ENCODE results near the gene CFAP46.

DNA sequence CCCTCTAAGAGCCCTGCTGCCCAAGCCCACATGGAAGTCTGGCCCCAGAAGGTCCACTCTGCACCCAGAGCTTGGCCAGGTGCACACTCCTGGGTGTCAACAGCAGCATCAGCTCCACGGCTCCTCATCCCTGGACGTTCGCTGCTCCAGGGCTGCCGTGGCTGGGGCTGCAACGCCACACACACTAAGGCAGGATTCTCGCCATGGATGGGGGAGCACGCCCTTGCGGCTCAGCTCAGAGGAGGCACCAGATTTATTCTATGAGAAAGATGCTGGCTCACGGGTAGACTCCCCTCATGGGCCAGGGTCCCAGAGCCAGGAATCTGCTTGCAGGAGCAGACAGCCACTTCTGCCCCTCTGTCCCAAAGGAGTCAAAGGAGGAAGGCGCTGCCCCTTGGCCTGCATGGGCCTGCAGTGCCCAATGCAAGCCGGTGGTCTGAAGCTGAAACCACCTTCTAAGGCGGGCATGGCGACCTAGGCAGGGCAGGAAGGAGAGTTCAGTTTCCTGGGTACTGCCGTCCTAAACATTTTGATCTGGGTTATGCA is 42.1 kb downstream of the CFAP46 start:
- no peak for TF ChIP-seq YY1 (IDR thresholded peaks at IDR 0.05; ENCODE audit: insufficient read depth, insufficient read length)
- TF ChIP-seq SUZ12 (IDR thresholded peaks at IDR 0.05; ENCODE audit: extremely low read depth, insufficient read depth, insufficient read length): no peak
